HT-29 (cell line): ENCODE measurements around the gene PDE3B. TPM values are rescaled to one million over a fixed set of nuclear protein-coding genes. Genes with fewer than 3 reads are reported as not detected.
"Not testable (repeated sequence)": the region's sequence is repeated elsewhere in the genome, so short reads cannot be mapped to it uniquely, and the experiment has no call there.

Experiments used
- DNase-seq: peaks from one replicate; pipeline ENCODE4 v3.0.0-alpha.2; 2015; ENCODE audit warnings: low spot score
- total RNA-seq: library from RNA; depleted of rRNA; stranded (reverse); fragments of >200 nt; shearing (Covaris generic); gene quantifications from 2 replicates; pipeline ENCODE4 v1.2.3, GENCODE V29; 2014

PDE3B gene
- total RNA-seq, 1 experiment from 2014 or later: 31.2 TPM

- DNase-seq: not testable (repeated sequence)
Measured at GRCh38 chr11:14743667-14744066, 100.1 kb downstream of the PDE3B start.

DNA sequence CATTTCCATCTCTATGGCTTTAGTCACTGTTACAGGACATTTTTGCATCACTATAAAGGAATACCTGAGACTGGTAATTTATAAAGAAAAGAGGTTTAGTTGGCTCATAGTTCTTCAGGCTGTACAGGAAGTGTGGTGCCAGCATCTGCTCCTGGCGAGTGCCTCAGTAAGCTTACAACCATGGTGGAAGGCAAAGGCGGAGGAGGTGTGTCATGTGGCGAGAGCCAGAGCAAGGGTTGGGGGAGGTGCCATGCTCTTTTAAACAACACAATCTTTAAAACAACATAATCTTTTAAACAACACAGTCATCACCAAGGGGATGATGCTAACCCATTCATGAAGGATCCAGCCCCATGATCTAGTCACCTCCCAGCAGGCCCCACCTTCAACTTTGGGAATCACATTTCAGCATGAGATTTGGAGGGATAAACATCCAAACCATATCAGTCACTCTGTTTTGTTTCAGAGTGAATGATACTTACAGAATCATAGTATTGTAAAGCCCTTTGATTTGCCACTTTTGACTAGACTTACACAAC, 103.3 kb downstream of the PDE3B start:
- no peak for DNase-seq

DNA sequence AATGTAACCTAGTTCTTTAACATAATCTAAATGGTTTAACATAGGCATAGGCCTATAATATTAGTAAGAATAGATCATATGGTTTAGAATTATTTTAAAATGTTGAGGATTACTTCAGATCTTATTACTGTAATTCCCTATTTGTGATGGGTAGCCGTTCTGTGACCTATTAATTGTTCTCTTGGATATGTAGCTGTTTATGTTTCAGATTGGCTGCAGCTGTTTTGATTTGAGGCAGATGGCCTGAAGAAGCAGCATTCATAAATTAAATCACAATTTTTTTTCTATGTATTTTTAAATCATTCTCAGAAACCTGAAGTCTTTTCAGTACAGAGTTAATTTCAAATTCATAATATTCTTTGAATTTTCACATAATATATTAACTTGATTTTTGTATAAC, 104.5 kb downstream of the PDE3B start:
- DNase-seq: no peak

- DNase-seq: no peak
Measured at GRCh38 chr11:14750911-14751310, 107.3 kb downstream of the PDE3B start.

GRCh38 chr11:14751975-14752407, 108.4 kb downstream of the PDE3B start:
- no peak for DNase-seq

DNA sequence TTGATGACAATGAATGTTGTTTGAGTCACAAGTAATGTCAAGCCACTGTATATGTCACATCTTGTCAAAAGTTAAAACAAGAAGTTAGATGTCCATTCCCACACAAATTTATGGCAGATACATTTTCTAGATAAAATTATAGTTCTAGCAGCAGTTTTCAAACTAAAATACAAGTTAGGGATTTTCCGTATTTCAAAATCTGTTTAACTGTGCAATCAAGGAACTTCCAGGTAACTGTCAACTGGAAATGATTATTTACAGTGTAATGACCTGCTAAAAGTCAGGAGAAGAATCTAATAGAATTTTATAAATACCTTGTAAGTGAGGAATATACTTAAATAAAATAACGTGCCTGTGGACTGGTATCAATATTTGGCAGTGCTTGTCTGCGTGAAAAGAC, 111.5 kb downstream of the PDE3B start:
- no peak for DNase-seq

- no peak for DNase-seq
Measured at GRCh38 chr11:14756349-14756748, 112.7 kb downstream of the PDE3B start.

GRCh38 chr11:14759300-14760012, 115.9 kb downstream of the PDE3B start:
- DNase-seq: not testable (repeated sequence)

- DNase-seq: no peak
Measured at GRCh38 chr11:14764179-14764578, 120.6 kb downstream of the PDE3B start.

DNA sequence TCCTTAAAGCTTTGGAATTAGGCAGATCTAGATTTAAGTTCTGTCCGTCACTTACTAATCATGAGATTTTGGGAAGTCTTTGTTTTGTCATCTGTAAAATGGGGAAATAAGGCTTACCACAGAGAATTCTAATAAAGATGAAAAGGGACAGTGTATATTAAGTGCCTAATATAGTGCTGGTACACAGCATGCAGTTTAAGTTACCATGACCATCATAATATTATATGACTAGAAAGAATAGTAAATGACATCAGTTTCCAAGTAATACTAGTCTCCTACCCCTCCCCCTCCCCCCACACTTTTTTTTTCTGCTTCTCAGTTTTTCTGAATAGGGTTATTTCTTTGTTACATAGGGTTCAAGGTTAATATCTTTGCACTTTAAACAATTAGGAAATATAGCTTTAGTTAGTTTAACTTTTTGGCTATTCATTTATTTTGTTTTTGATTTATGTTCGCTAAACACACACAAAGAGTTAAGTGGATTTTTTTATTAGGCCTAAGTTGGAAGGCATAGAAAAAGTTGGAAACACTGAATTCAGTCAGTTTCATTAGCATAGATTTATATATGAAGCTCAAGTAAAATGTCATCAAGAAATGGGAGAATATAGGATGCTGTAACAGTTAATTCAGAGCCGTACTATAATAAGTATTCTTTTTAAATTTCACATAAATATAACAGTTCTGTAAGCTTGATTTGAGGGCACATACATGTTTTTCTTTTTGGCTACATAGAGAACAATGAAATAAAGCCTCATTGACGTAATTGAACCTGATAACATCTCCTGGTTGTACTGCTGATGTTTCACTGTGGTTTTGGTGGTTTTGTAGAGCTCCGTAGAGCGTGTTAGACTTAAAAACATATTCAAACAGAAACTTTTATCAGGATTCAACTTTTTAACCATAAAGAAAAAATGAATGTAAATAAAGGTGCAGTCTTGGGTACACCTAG, 121.2 kb downstream of the PDE3B start:
- DNase-seq: peak; percentile 49

- DNase-seq: no peak
Measured at GRCh38 chr11:14766585-14766984, 123.0 kb downstream of the PDE3B start.

DNA sequence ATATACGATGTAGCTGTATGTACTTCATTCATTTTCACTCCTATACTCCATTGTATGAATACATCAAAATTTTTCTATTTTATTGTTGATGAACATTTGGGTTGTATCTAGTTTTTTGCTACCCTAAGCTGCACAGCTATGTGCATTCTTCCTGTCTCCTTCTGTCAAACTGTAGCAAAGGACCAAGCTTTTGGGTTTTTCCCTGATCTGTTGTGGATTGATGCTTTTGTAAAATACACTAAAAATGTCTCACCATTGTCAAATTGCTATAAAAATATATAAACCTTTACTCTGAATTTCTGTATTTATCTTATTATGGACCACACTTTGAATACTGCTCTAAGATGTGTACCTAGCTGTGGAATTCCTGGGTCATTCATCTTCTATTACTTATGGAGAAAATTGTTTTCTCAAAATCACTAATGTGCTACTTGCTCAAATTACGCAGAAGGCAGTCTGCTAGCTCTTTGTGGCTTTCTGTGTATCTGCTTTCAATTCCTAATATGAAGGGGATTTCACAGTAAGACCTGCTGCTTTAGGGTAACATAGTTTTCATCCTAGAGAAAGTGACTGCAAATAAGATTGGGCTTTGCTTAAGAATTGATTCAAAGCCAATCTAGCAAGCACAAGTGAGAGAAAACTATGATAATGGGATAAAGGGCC, 125.1 kb downstream of the PDE3B start:
- no peak for DNase-seq

GRCh38 chr11:14773755-14774154, 130.2 kb downstream of the PDE3B start:
- DNase-seq: no peak

GRCh38 chr11:14774721-14775120, 131.1 kb downstream of the PDE3B start:
- no peak for DNase-seq

DNA sequence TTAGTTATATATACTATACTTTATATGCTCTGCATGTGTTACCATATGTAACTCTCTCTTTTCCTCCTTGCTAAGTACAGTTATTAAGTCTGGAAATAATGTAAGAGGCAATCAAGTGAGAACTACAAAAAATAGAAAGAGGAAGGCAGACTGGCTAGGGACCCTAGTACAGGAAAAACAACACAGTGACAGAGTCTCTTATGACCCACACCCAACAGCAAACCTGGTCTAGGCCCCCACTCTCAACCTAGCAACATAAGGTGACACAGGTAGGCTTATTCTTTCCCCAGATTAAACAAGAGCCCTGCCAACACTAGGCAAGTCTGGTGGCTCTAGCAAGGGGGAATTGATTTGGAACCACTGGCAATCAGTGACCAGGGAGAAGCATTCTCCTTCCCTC, 132.3 kb downstream of the PDE3B start:
- DNase-seq: no peak

- DNase-seq: not testable (repeated sequence)
Measured at GRCh38 chr11:14778460-14778859, 134.9 kb downstream of the PDE3B start.

GRCh38 chr11:14783788-14784187, 140.2 kb downstream of the PDE3B start:
- DNase-seq: no peak

DNA sequence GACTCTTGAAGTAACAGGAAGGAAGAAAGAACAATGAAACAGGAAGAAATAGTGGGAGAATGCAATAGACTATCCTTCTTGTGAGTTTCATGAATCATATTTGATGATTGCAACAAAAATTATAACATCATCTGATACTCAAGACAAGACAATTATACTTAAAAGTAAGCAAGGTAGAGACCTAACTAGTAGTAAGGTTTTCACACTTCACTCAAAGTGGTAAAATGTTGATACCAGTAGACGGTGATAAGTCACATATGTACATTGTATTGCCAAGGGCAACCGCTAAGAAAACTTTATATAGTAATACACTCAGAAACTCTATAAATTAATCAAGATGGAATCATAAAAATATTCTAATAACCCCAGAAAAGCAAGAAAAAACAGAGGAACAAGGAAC, 140.6 kb downstream of the PDE3B start:
- no peak for DNase-seq

- DNase-seq: peak; percentile 30
Measured at GRCh38 chr11:14789879-14790484, 146.4 kb downstream of the PDE3B start.

GRCh38 chr11:14793546-14793945, 149.9 kb downstream of the PDE3B start:
- DNase-seq: no peak

- DNase-seq: not testable (repeated sequence)
Measured at GRCh38 chr11:14796028-14796427, 152.4 kb downstream of the PDE3B start.
